ENCODE measurements around the gene ABCC6.
"Not testable (repeated sequence)": the region's sequence is repeated elsewhere in the genome, so short reads cannot be mapped to it uniquely, and the experiment has no call there.

ABCC6 gene

GRCh38 chr16:16221382-16221781 is 1.9 kb downstream of the ABCC6 start:
- not testable (repeated sequence) for DNase-seq

GRCh38 chr16:16220449-16220848 is 2.8 kb downstream of the ABCC6 start:
- not testable (repeated sequence) for DNase-seq

GRCh38 chr16:16218787-16219186 is 4.5 kb downstream of the ABCC6 start:
- not testable (repeated sequence) for DNase-seq

DNA sequence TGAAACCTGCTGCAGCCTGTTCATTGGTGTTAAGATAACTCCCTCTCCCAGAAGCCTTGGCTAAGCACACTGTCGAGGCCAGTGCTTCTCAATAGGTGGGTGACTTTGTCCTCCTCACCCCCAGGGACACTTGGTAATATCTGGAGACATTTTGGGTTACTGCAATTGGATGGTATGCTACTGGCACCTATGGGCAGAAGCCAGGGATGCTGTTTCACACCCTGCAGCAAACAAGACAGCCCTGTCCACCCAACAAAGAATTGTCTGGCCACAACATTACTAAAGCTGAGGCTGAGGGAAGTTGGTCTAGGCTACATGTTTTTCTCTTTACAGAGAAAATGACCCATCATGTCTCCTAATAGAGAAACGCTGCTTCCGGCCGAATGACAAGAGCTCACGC is 4.9 kb downstream of the ABCC6 start:
- DNase-seq = not testable (repeated sequence)

GRCh38 chr16:16213863-16214293 is 9.4 kb downstream of the ABCC6 start:
- not testable (repeated sequence) for DNase-seq

- DNase-seq = not testable (repeated sequence)
Observed at GRCh38 chr16:16211404-16211803, 11.9 kb downstream of the ABCC6 start.

DNA sequence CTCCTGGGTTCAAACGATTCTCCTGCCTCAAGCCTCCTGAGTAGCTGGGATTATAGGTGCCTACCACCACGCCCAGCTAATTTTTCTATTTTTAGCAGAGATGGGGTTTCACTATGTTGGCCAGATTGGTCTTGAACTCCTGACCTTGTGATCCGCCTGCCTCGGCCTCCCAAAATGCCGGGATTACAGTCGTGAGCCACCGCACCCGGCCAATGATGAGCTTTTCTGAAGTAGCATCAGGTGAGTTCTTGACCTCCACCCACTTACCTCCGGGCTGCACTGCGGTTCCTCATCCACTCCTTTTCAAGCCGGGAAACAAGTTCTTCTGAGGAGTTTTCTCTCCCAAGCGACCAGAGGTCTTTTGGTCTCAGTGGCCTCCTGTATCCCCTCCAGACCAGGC is 14.8 kb downstream of the ABCC6 start:
- not testable (repeated sequence) for DNase-seq

GRCh38 chr16:16207787-16208334 is 15.4 kb downstream of the ABCC6 start:
- DNase-seq = not testable (repeated sequence)

DNA sequence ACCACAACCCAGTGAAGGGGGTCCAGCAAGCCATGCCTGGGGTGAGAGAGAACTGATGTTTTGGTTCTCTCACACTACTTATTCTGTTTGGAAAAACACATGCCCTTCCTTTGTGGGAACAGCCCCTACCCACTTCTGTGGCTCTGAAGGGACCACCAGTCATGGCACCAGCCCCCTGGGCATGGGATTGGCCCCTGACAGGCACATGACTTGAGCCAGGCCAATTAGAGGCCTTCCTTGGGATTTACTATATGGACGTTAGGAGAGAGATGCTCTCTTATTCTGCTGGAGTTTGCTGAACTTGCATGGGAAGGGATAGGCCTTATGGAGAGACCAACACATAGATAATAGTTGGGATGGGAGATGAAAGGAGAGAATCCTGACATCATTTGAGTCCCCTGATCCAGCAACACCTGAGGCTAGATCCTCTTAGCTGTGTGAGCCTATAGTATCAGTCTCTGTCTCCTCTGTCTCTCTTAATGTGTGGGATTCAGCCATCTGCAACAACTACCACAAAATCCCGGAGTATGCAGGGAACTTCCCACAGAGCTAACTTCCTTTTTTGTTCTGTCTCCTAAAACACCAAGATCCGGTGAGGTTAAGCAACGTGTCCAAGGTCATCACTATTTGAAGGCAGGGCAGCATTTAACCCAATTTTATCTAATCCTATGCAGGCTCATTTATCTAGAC is 16.1 kb downstream of the ABCC6 start:
- not testable (repeated sequence) for DNase-seq

DNA sequence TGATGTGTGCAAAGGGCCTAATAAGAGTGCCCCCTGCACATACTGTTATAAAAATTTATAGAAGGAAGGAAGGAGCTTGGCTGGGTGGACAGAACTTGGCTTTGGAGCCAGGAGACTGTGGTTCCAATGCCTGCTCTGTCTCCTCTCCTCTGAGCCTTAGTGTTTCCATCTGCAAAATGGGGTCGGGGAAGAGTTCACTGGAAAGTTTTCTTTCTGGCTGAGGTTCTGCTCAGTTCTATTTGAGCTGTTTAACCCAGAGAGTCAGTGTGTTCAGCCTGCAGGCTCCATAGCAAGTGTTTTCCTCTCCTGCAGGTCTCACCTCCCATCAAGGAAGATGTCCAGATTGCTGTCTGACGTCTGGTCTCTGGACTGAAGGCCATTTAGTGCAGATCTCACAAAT is 17.4 kb downstream of the ABCC6 start:
- DNase-seq = not testable (repeated sequence)

- DNase-seq = not testable (repeated sequence)
Observed at GRCh38 chr16:16204552-16204951, 18.7 kb downstream of the ABCC6 start.

- DNase-seq = not testable (repeated sequence)
Observed at GRCh38 chr16:16203494-16203893, 19.8 kb downstream of the ABCC6 start.

DNA sequence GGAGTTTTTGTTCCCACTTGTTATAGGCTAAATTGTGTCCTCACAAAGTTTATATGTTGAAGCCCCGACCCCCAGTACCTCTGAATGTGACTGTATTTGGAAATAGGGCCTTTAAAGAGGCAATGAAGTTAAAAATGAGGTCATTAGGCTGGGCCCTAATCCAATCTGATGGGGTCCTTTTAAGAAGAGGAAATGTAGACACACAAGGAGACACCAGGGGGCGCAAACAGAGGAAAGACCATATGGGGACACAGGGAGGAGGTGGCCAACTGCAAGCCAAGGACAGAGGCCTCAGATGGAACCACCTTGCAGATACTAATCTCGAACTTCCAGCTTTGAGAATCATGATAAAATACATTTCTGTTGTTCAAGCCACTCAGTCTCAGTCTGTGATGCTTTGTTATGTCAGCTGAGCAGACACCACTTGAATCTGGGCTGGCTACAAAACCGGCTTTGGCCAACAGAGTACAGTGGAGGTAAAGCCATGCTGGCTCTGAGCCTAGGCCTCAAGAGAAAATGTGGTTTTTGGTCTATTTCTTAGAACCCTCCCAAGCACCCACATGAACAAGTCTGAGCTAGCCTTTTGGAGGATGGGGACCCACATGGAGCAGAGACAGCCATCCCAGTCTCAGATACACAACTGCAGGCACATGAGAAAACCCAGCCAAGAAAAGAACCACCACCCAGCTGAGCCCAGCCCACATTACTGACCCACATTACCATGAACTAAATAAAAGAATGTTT is 20.7 kb downstream of the ABCC6 start:
- not testable (repeated sequence) for DNase-seq

GRCh38 chr16:16201880-16202279 is 21.4 kb downstream of the ABCC6 start:
- DNase-seq = not testable (repeated sequence)

- DNase-seq = not testable (repeated sequence)
Observed at GRCh38 chr16:16200391-16200790, 22.9 kb downstream of the ABCC6 start.

DNA sequence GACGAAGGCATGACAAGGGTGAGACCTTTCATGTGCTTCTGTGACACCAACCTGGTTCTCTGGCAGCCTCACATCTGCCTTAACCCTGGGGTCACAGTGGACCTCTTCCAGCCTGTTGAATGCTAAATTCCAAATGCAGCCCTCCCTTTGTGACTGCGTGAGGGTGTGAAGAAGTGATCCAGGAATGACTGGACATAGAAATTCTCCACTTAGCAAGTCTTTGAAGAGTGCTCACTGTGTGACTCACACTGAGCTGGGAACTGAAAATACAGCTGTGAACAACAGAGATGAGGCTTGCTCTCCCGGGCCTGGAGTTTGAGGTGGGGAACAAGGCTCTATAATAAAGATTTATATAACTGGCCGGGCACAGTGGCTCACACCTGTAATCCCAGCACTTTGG is 23.9 kb downstream of the ABCC6 start:
- not testable (repeated sequence) for DNase-seq

GRCh38 chr16:16197966-16198365 is 25.3 kb downstream of the ABCC6 start:
- DNase-seq = no peak

- DNase-seq = no peak
Observed at GRCh38 chr16:16197331-16197730, 26.0 kb downstream of the ABCC6 start.

DNA sequence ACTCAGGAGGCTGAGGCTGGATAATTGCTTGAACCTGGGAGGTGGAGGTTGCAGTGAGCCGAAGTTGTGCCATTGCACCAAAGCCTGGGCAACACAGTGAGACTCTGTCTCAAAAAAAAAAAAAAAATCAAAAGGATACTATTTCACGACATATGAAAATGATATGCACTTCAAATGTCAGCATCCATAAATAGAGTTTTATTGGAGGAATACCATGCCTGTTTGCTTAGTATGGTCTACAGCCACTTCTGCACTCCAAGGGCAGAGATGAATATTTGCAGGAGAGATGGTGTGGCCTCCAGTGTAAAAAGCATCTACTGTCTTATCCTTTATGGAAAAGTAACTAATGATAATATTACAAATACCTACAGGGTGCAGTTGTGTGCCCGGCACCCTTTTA is 27.2 kb downstream of the ABCC6 start:
- no peak for DNase-seq

DNA sequence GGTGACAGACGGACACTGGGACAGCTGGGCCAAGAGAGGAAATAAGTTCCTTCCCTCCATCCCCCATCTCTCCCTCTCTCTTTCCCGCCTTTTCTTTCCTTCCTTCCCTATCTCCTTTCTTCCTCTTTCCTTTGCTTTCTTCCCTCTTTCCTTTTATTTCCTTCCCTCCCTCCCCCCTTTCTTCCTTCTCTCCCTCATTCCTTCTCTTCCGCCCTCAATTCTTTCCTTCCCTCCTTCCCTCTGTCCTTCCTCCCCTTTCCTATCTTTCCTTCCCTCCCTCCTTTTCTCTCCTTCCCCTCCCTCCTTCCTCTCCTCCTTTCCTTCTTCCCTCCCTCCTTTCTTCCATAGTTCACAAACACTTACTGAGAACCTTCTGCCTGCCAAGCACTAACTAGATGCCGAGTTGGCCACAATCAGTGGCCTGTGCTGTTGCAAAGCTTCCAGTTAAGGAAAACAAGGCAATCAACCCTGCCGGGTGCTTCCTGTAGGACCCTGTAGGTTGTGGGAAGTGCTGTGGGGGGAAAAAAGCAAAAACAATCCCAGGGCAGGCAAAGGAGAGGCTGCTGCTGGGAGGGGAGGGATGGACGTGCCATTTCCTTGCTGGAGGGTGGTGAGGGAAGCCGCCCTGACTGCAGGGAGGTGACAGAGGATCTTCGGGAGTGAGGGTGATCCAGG is 31.7 kb downstream of the ABCC6 start:
- DNase-seq = no peak

GRCh38 chr16:16190966-16191365 is 32.3 kb downstream of the ABCC6 start:
- DNase-seq = not testable (repeated sequence)

GRCh38 chr16:16190546-16190945 is 32.7 kb downstream of the ABCC6 start:
- DNase-seq = no peak

- no peak for DNase-seq
Observed at GRCh38 chr16:16189842-16190241, 33.5 kb downstream of the ABCC6 start.

All from activated naive CD4-positive, alpha-beta T cell (primary cell).